GM21526 (cell line): ENCODE data around the gene CRIP1.

Experiments
- ATAC-seq: cut with Tn5 transposase; IDR thresholded peaks from one replicate; pipeline ENCODE4 v1.9.1; 2021; ENCODE audit warnings: moderate library complexity; ENCODE audit not compliant: unreplicated experiment, low FRiP score

CRIP1 gene

DNA sequence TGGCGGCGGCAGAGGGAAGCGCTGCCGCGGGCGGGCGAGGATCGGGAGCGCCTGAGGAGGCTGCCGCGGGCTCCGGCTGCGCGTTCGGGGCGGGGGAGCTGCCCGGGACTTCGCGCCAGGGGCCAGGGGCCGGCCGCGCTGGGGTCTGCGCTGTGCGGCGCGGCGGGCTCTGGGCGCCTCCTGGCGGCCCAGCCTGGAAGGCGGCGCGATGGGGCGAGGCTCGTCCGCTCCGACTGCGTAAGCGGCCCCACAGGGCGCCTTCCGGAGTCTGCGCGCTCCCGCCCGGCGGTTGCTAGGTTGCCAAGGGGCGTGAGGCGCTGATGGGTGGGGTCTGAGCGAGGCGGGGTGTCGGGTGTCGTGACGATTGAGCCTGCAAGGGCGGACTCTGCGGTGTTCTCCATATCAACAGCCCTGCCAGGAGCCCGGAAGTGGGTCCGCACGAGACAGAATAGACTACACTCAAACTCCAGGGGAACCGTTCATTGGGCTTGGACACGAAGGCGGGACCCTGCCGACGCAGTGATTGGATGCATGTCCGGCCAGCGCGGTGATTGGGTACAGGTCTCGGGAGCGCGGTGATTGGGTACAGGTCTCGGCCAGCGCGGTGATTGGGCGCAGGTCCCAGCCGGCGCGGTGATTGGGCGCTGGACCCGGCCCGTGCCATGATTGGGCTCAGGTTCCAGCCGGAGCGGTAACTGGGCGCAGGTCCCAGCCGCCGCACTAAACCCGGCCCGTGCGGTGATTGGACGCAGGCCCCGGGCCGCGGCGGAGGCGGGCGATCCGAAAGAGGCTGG is 4.1 kb downstream of the CRIP1 start, which contains the start of gene TEDC1:
TSS of gene TEDC1 (plus strand) at position 675 of the 794 bp plus-strand sequence. CDS start 130 bp downstream, outside the sequence.
- ATAC-seq, result peak; percentile 64

GRCh38 chr14:105491366-105491973 is 4.8 kb downstream of the CRIP1 start:
- no peak for ATAC-seq

- ATAC-seq, result no peak
Observed at GRCh38 chr14:105492031-105492970, 5.6 kb downstream of the CRIP1 start.

GRCh38 chr14:105492971-105493871 is 6.5 kb downstream of the CRIP1 start:
- ATAC-seq, result no peak

- no peak for ATAC-seq
Observed at GRCh38 chr14:105493921-105494605, 7.4 kb downstream of the CRIP1 start.

- no peak for ATAC-seq
Observed at GRCh38 chr14:105494606-105494929, 7.9 kb downstream of the CRIP1 start.

DNA sequence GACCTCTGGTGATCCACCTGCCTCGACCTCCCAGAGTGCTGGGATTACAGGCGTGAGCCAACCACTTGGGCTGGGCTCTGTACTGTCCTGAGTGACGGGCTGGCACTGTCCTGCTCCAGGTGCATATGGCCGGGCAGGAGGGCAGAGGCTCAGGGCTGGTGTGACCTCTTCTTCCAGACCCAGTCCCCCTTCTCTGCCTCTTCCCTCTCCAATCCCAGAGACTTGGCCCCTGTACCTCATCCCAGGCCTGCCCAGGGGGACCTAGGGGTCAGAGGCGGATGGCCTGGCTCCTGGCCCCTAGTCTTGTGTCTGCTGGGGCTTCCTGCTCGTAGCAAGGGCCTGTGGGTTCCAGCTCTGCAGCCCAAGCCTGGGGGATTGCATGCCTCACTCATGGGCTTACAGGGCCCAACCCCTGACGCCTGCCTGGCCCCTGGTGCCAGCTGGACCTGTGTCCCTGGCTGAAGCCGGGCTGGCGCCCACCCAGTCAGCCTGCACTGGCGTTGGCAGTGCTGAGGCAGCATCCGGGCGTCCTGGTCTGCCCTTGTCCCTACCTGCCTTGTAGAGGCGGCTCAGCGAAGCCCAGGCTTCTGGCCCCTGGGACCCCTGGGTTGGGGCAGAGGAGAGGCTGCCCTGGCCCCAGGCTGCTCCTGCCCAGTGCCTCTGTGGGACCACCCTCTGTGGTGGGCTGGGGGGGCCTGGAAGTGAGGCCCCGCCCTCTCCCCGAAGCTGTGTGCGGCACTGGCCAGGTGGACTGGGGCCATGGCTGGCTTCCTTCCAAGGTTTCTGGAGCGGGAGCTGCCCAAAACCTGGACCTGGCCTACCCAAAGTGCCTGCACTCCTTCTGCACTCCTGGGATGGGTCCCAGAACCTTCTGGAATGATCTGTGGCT is 8.7 kb downstream of the CRIP1 start:
- no peak for ATAC-seq

GRCh38 chr14:105495990-105496830 is 9.5 kb downstream of the CRIP1 start:
- ATAC-seq, result no peak

DNA sequence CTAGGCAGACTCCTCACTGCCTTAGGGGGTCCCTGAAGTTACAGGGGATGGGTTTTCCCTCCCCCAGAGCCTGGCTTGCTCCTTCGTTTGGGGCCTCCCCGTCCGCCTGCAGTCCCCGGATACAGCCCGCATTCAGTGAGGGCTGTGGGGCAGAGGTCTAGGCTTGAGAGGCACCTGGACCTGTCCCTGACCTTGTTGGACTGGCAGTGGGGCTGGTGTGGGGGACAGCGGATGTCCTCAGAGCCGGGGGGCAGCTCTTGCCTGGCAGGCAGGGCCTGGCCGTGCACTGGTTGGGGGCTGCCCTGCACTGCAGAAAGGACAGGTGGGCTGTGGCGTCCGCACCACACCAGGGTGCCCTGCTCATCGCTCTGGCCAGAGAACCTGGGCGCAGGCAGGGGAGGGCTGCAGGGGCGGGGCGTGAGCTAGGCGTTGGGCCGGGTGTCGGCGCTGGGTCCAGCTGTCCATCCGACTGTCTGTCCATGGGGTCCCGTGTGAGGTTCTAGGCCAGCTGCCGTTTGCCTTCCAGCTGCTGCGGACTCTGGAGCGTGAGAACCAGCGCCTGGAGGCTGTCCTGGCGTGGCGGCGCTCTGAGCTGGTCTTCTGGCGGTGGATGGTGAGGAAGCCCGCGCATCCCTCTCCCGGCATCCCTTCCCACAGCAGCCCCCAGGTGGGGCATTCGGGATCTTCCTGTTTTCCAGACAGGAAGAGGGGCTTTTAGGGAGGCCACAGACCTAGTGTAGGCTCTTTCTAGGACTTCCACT is 10.3 kb downstream of the CRIP1 start:
- ATAC-seq, result no peak

- ATAC-seq, result no peak
Observed at GRCh38 chr14:105497671-105498429, 11.2 kb downstream of the CRIP1 start.

DNA sequence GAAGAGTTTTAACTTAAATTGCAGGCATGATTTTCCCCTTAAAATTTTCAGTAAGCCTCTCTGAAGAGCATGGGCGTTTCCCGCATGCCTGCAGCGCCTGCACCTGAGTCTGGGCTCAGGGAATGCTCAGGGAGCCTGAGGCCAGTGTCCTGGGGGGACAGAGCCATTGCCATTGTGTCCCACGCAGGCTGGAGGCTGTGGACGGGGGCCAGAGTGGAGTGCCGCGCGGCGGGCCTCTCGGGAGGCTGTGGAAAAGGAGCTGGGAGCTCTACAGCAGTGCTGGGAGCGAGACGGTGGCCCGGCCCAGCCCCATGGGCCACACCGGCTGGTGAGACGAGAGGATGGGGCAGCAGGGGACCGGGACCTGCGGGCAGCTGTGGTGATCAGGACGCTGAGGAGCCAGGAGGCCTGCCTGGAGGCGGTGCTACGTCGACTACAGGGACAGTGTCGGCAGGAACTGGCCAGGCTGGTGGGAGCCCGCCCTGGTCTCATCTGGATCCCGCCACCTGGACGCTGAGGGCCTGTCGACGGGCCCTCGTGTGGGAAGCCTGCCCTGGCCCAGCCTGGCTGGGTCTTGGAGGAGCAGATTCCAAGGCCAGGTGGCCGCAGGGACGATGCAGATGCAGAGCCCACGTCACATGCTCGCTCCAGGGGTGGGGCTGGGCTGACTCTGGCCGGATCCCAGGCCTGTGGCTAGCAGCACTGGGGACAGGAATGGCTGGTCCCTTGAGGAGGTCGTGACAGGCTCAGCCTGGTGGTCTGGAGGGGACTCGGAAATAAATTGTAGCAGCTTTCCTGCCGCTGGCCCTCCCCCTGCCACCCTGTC is 12.0 kb downstream of the CRIP1 start:
- no peak for ATAC-seq

GRCh38 chr14:105499256-105500035 is 12.8 kb downstream of the CRIP1 start:
- ATAC-seq, result no peak

- no peak for ATAC-seq
Observed at GRCh38 chr14:105500036-105500725, 13.5 kb downstream of the CRIP1 start.

GRCh38 chr14:105500726-105501101 is 14.0 kb downstream of the CRIP1 start:
- no peak for ATAC-seq
